ENCODE data around the gene GHR. TPM values are rescaled to one million over a fixed set of nuclear protein-coding genes. Genes with fewer than 3 reads are reported as not detected.

Gene GHR
- total and polyA plus RNA-seq, 10 donors: 0.42 to 11.5 (median 5.1) TPM

DNA sequence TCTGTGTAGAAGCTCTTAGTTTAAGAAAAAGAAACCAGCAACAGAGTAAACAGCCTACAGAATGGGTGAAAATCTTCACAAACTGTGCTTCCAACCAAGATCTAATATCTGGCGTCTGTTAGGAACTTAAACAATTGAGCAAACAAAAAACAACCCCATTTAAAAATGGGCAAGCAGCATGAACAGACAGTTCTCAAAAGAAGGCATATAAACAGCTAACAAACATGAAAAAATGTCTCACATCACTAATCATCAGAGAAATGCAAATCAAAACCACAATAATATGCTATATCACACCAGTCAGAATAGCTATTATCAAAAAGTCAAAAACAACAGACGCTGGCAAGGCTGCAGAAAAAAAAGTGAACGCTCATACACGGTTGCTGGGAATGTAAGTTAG, 249.7 kb downstream of the GHR start:
- 88 to 91% (median 90%) methylated on average over 4 of the region's 4 CpGs for WGBS, 5 donors
- Histone ChIP-seq H3K9me3 (peaks cover 0 to 21% (median 16%) of the 10 kb centered on the region in 8 donors), H3K4me3 (no peak overlapping the region), H3K27ac (no peak overlapping the region), H3K36me3 (no peaks in the 10 kb centered on the region), H3K27me3 (replicated peaks in 1 of 7) (no peaks in the 10 kb centered on the region), H3K4me1 (no peaks in the 10 kb centered on the region)
- TF ChIP-seq CTCF (IDR thresholded peaks at IDR 0.05 in 8 of 11, conservative IDR thresholded peaks at IDR 0.05 in 3 of 11) (no peak), POLR2A (IDR thresholded peaks at IDR 0.05) (no peak), POLR2AphosphoS5 (IDR thresholded peaks at IDR 0.05) (no peak)
- DNase-seq: no peak
- intact Hi-C loops (cut with DNase I; ENCODE audit: low total_unique reads): no loop called here

- H3K27me3 ChIP-seq (replicated peaks in 1 of 7): no peaks in the 10 kb centered on the region
- peaks cover 0 to 21% (median 16%) of the 10 kb centered on the region in 8 donors for H3K9me3 ChIP-seq
- H3K4me3 ChIP-seq: no peak overlapping the region
- no peaks in the 10 kb centered on the region for H3K36me3 ChIP-seq
- no peak overlapping the region for H3K27ac ChIP-seq
- TF ChIP-seq POLR2A (IDR thresholded peaks at IDR 0.05): no peak
- TF ChIP-seq POLR2AphosphoS5 (IDR thresholded peaks at IDR 0.05): no peak
- TF ChIP-seq CTCF (IDR thresholded peaks at IDR 0.05 in 8 of 11, conservative IDR thresholded peaks at IDR 0.05 in 3 of 11): no peak
- intact Hi-C loops (cut with DNase I; ENCODE audit: low total_unique reads): no loop called here
- H3K4me1 ChIP-seq: no peaks in the 10 kb centered on the region
- no peak for DNase-seq
Measured at GRCh38 chr5:42675602-42676001, 252.4 kb downstream of the GHR start.

- 78 to 86% (median 82%) methylated on average over 1 of the region's 1 CpG for WGBS, 5 donors
- H3K4me3 ChIP-seq: no peak overlapping the region
- no peaks in the 10 kb centered on the region for H3K4me1 ChIP-seq
- H3K27me3 ChIP-seq (replicated peaks in 1 of 7): no peaks in the 10 kb centered on the region
- DNase-seq: no peak
- TF ChIP-seq POLR2A (IDR thresholded peaks at IDR 0.05) (no peak), CTCF (IDR thresholded peaks at IDR 0.05 in 8 of 11, conservative IDR thresholded peaks at IDR 0.05 in 3 of 11) (no peak), POLR2AphosphoS5 (IDR thresholded peaks at IDR 0.05) (no peak)
- intact Hi-C loops (cut with DNase I; ENCODE audit: low total_unique reads): no loop called here
- H3K27ac ChIP-seq: no peak overlapping the region
- no peaks in the 10 kb centered on the region for H3K36me3 ChIP-seq
- H3K9me3 ChIP-seq: peaks cover 0 to 21% (median 16%) of the 10 kb centered on the region in 8 donors
Measured at GRCh38 chr5:42676362-42676761, 253.1 kb downstream of the GHR start.

DNA sequence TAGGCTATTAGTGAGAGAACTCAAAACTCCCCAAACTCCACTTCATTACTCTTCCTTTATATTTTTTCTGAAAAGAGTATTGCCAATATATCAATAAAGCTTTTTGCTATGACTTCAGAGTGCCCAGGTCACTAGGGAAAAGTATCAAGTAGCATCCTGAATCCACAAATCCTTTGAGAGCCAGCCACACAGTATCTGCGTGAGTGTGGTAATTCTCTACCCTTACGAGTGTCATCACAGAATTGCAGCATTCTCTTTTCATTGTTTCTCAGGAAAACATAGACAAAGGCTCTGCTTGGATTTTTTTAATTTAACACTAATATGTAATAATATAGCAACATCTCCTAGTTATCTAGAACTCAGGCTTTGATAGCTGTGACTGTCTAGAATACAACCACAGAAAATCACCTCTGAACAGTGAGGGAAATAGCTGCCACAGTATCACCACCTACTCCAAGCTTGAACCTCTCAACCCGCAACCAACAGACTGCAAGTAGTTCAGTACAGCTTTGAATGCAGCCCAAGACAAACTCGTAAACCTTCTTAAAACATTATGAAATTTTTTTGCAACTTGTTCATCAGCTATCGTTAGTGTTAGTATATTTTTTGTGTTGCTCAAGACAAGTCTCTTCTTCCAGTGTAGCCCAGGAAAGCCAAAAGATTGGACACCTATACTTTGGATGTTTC, 254.1 kb downstream of the GHR start:
- no peaks in the 10 kb centered on the region for H3K36me3 ChIP-seq
- no peak overlapping the region for H3K27ac ChIP-seq
- no peak for TF ChIP-seq POLR2A (IDR thresholded peaks at IDR 0.05)
- H3K27me3 ChIP-seq (replicated peaks in 1 of 7): no peaks in the 10 kb centered on the region
- intact Hi-C loops (cut with DNase I; ENCODE audit: low total_unique reads): no loop called here
- no peak for DNase-seq
- no peak overlapping the region for H3K4me3 ChIP-seq
- peaks cover 0 to 24% (median 17%) of the 10 kb centered on the region in 8 donors for H3K9me3 ChIP-seq
- 83 to 94% (median 89%) methylated on average over 5 of the region's 5 CpGs for WGBS, 5 donors
- H3K4me1 ChIP-seq: no peaks in the 10 kb centered on the region

Data from spleen (tissue), 11 donors.